Activated CD8-positive, alpha-beta T cell treated with anti-CD3 and anti-CD28 coated beads for 36 hours (primary cell): ENCODE measurements around the gene P2RX4. TPM values are rescaled to one million over a fixed set of nuclear protein-coding genes. Genes with fewer than 3 reads are reported as not detected.

Experiments used
- ATAC-seq: fragments of 200-7000 bp; cut with Tn5 transposase; one replicate; pipeline ENCODE4 v1.10.0; 2021; ENCODE audit warnings: mild to moderate bottlenecking, moderate library complexity
- CTCF ChIA-PET: fragments of 350-600 bp; sonication (Branson Sonifier 250); formaldehyde crosslinking; loops from one replicate; lab custom pipeline; 2021; ENCODE audit warnings: antibody characterized with exemption; lab: Charles Lee
- POLR2A ChIA-PET: fragments of 350-600 bp; sonication (Branson Sonifier 250); formaldehyde crosslinking; loops from one replicate; lab custom pipeline; 2021; ENCODE audit warnings: antibody characterized with exemption; lab: Charles Lee
- DNase-seq: peaks from one replicate; pipeline ENCODE4 v3.0.0-alpha.2; 2020
- H3K27ac Mint-ChIP-seq: one replicate; pipeline ENCODE4 v1.8.0; 2021; ENCODE audit warnings: mild to moderate bottlenecking, mixed read lengths
- H3K27me3 Mint-ChIP-seq: one replicate; pipeline ENCODE4 v1.8.0; 2021; ENCODE audit warnings: mixed read lengths
- H3K36me3 Mint-ChIP-seq: one replicate; pipeline ENCODE4 v1.8.0; 2021; ENCODE audit warnings: low read depth, mixed read lengths
- H3K4me1 Mint-ChIP-seq: one replicate; pipeline ENCODE4 v1.8.0; 2021; ENCODE audit warnings: low read depth, mixed read lengths
- H3K4me3 Mint-ChIP-seq: one replicate; pipeline ENCODE4 v1.8.0; 2021; ENCODE audit warnings: mild to moderate bottlenecking, moderate library complexity, mixed read lengths
- H3K9me3 Mint-ChIP-seq: one replicate; pipeline ENCODE4 v1.8.0; 2021; ENCODE audit warnings: mixed read lengths
- intact Hi-C: fragments of 100-400 bp; cut with micrococcal nuclease; formaldehyde crosslinking; loops from one replicate; pipeline ENCODE4 v1.10.0; 2022
- total RNA-seq, 2 experiments: library from RNA; stranded (reverse); gene quantifications; one replicate each; pipeline ENCODE4 v1.2.3, GENCODE V29; 2021
- TF ChIP-seq, protein P1 (sequence below): fragments of 200-600 bp; IDR thresholded peaks from one replicate; pipeline ENCODE4 v1.8.0; 2022; ENCODE audit warnings: antibody characterized with exemption, mild to moderate bottlenecking

Gene P2RX4
- total RNA-seq, 2 experiments from 2014 or later = 12.2 to 15.1 TPM

- TF ChIP-seq, protein P1, sequence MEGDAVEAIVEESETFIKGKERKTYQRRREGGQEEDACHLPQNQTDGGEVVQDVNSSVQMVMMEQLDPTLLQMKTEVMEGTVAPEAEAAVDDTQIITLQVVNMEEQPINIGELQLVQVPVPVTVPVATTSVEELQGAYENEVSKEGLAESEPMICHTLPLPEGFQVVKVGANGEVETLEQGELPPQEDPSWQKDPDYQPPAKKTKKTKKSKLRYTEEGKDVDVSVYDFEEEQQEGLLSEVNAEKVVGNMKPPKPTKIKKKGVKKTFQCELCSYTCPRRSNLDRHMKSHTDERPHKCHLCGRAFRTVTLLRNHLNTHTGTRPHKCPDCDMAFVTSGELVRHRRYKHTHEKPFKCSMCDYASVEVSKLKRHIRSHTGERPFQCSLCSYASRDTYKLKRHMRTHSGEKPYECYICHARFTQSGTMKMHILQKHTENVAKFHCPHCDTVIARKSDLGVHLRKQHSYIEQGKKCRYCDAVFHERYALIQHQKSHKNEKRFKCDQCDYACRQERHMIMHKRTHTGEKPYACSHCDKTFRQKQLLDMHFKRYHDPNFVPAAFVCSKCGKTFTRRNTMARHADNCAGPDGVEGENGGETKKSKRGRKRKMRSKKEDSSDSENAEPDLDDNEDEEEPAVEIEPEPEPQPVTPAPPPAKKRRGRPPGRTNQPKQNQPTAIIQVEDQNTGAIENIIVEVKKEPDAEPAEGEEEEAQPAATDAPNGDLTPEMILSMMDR = no peak
- Mint-ChIP-seq H3K27ac (no peak overlapping the region), H3K36me3 (peaks cover 1% of the 10 kb centered on the region), H3K4me3 (no peak overlapping the region), H3K9me3 (no peaks in the 10 kb centered on the region), H3K4me1 (no peaks in the 10 kb centered on the region), H3K27me3 (no peaks in the 10 kb centered on the region)
- ChIA-PET CTCF (no interaction called here), POLR2A (no interaction called here)
- intact Hi-C loops = no loop called here
- ATAC-seq (no peak), DNase-seq (no peak)
Observed at GRCh38 chr12:121172145-121172544, 37.8 kb upstream of the P2RX4 start.

DNA sequence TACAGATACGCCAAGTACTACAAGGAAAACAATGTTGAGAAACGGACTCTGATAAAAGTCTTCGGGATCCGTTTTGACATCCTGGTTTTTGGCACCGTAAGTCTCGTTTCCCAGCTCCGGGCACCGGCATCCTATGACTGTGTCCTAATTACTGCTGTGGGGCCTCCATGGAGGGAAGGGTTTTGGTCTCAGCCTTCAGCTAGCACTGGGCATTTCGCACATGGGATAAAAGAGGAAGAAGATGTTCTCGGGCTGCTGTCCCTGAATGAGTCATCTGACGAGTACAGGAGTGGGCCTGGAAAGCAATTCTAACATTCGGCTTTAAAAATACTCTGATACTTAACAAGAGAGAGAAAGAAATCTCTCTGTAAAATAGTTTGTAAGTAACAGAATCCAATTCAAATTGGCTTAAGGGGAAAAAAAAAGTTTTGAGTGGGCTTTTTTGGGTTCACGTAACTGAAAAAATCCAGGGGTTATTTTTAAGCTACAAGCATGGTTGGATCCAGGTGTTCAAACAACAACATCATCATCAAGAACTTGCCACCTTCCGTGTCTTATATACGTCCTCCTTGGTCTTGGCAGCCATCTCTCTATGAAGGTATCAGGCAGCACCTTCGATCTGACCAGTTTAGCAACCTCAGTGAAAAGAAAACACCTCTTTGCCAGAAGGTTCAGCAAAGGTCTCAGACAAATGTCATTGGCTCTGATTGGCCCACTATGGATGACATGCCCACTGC, 34.4 kb upstream of the P2RX4 start:
- Mint-ChIP-seq H3K4me3 (no peak overlapping the region), H3K27me3 (no peaks in the 10 kb centered on the region), H3K4me1 (no peaks in the 10 kb centered on the region), H3K36me3 (peaks cover 3% of the 10 kb centered on the region), H3K27ac (no peak overlapping the region), H3K9me3 (no peaks in the 10 kb centered on the region)
- DNase-seq (no peak), ATAC-seq (no peak)
- intact Hi-C loops = no loop called here
- TF ChIP-seq, protein P1 = no peak
- ChIA-PET CTCF (no interaction called here), POLR2A (no interaction called here)

- Mint-ChIP-seq H3K36me3 (peaks cover 6% of the 10 kb centered on the region), H3K4me1 (no peaks in the 10 kb centered on the region), H3K27ac (no peak overlapping the region), H3K9me3 (peaks cover under 1% of the 10 kb centered on the region), H3K27me3 (no peaks in the 10 kb centered on the region), H3K4me3 (no peak overlapping the region)
- intact Hi-C loops = no loop called here
- CTCF ChIA-PET = no interaction called here
- TF ChIP-seq, protein P1 = no peak
- ATAC-seq = no peak
- no peak for DNase-seq
- POLR2A ChIA-PET = no interaction called here
Observed at GRCh38 chr12:121176826-121177529, 33.0 kb upstream of the P2RX4 start.

DNA sequence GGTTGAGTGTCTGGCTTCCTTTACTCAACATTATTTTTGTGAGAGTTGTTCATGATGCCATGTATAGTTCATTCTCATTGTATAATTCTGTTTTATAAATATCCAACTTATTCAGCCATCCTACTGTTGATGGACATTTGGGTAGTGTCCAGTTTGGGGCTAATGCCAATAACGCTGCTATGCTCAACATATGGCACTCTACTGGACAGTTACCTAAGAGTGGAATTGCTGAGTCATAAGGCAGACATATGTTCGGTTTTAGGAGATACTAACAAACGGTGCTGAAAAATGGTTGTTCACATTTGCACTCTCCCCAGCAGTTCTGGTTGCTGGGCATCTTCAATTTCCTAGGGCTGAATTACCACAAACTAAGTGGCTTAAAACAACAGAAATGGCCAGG, 28.7 kb upstream of the P2RX4 start:
- intact Hi-C loops = no loop called here
- Mint-ChIP-seq H3K36me3 (peaks cover 9% of the 10 kb centered on the region), H3K4me3 (no peak overlapping the region), H3K9me3 (peaks cover 3% of the 10 kb centered on the region), H3K27me3 (no peaks in the 10 kb centered on the region), H3K4me1 (peaks cover 4% of the 10 kb centered on the region), H3K27ac (no peak overlapping the region)
- DNase-seq = no peak
- TF ChIP-seq, protein P1 = no peak
- ATAC-seq = no peak
- ChIA-PET CTCF (no interaction called here), POLR2A (no interaction called here)

- TF ChIP-seq, protein P1 = no peak
- DNase-seq = peak; percentile 18
- peaks cover 3% of the 10 kb centered on the region for H3K9me3 Mint-ChIP-seq
- intact Hi-C loops = no loop called here
- H3K27me3 Mint-ChIP-seq = no peaks in the 10 kb centered on the region
- no peak overlapping the region for H3K4me3 Mint-ChIP-seq
- H3K4me1 Mint-ChIP-seq = peaks cover 4% of the 10 kb centered on the region
- peak; percentile 79 for ATAC-seq
- ChIA-PET POLR2A (interaction anchor here (1.2 kb wide), 1 partner anchor 29 kb away, joined by 3 read pairs; no protein-coding TSS in a partner anchor), CTCF (no interaction called here)
- H3K36me3 Mint-ChIP-seq = peaks cover 9% of the 10 kb centered on the region
- H3K27ac Mint-ChIP-seq = no peak overlapping the region
Observed at GRCh38 chr12:121182222-121182893, 27.6 kb upstream of the P2RX4 start.
